Measurements from ENCODE around the gene SPATA31D3. TPM values are rescaled to one million over a fixed set of nuclear protein-coding genes. Genes with fewer than 3 reads are reported as not detected.

SPATA31D3 gene
- total and polyA plus RNA-seq, 2 donors (not counting 1 experiment from before 2014, with no cell fraction given) = not detected

DNA sequence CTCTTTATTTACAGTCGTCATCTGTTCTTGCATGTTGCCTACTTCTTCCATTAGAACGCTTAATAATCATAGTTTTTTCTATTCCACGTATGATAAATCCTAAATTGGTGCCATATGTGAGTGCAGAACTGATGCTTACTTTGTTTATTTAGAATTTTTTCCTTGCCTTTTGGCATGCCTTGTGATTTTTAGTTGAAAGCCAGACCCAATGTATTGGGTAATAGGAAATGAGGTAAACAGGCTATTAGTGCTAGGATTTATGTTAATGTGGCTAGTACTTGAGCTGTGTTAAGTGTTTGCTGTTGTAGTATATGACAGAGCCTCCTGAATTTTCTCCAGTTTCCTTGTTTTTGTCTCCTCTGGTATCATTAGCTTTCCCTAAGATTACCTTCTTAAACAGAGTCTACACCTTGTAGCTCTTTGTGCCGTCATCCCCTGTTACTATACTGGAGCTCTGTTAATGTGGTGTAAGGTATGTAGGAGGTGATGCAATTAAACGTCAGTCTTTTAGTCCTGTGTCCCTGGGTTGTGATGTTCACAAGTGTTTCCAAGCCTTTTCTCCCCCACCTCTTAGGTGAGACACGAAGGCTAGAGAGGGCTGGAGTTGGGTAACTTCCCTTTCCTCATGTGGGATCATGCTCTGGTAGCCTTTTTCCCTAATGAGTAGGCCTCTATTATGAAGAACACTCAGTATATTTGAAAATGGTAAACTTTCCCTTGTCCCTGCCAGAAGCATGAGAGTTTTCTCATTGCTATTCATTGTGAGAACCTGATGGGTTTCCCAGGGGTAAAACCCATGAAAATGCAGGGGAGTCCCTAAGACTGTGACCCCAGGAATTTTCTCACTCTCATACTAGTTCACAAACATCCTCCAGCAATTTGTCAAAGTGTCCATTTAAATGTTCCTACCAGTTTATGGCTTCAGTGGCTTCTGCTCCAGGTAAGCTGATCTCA, 21.2 kb downstream of the SPATA31D3 start:
- no peak overlapping the region for H3K4me2 ChIP-seq (replicated peaks; ENCODE audit: low read depth, low read length, poor library complexity, severe bottlenecking)
- no peaks in the 10 kb centered on the region for H3K27me3 ChIP-seq (replicated peaks in 1 of 4; ENCODE audit: control extremely low read depth in 1 of 4, control insufficient read depth in 3 of 4, insufficient read depth in 4 of 4, low read length in 3 of 4)
- Mint-ChIP-seq H3K27ac (no peak overlapping the region), H3K9me3 (ENCODE audit: insufficient read depth) (no peaks in the 10 kb centered on the region), H3K27me3 (no peaks in the 10 kb centered on the region), H3K4me3 (no peak overlapping the region), H3K4me1 (no peaks in the 10 kb centered on the region)
- TF ChIP-seq, protein P1, sequence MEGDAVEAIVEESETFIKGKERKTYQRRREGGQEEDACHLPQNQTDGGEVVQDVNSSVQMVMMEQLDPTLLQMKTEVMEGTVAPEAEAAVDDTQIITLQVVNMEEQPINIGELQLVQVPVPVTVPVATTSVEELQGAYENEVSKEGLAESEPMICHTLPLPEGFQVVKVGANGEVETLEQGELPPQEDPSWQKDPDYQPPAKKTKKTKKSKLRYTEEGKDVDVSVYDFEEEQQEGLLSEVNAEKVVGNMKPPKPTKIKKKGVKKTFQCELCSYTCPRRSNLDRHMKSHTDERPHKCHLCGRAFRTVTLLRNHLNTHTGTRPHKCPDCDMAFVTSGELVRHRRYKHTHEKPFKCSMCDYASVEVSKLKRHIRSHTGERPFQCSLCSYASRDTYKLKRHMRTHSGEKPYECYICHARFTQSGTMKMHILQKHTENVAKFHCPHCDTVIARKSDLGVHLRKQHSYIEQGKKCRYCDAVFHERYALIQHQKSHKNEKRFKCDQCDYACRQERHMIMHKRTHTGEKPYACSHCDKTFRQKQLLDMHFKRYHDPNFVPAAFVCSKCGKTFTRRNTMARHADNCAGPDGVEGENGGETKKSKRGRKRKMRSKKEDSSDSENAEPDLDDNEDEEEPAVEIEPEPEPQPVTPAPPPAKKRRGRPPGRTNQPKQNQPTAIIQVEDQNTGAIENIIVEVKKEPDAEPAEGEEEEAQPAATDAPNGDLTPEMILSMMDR (IDR thresholded peaks at IDR 0.05) = no peak
- TF ChIP-seq EZH2 (IDR thresholded peaks at IDR 0.05; ENCODE audit: borderline replicate concordance, insufficient read depth, low read depth, low read length, poor library complexity, severe bottlenecking) = no peak
- H3K9me3 ChIP-seq (ENCODE audit: control extremely low read depth in 1 of 3, control insufficient read depth in 2 of 3, insufficient read depth in 1 of 3, low read length in 2 of 3) = peaks cover 0 to 7% (median 0%) of the 10 kb centered on the region in 3 donors
- no peaks in the 10 kb centered on the region for H3K4me1 ChIP-seq (ENCODE audit: control insufficient read depth in 2 of 2, insufficient read depth in 2 of 2, low read length in 2 of 2)
- H2AFZ ChIP-seq (ENCODE audit: insufficient read depth, low read depth, low read length, poor library complexity, severe bottlenecking) = no peak overlapping the region
- ATAC-seq (ENCODE audit: low read depth) = no peak
- no peaks in the 10 kb centered on the region for H3K79me2 ChIP-seq (ENCODE audit: control insufficient read depth, insufficient read depth, low read length)
- DNase-seq = no peak
- H3K27ac ChIP-seq (ENCODE audit: low read length in 2 of 2) = no peak overlapping the region
- H3K36me3 ChIP-seq (replicated peaks in 1 of 2; ENCODE audit: control extremely low read depth in 1 of 2, control insufficient read depth in 1 of 2, extremely low read depth in 1 of 2, insufficient read depth in 2 of 2, low read length in 1 of 2) = no peaks in the 10 kb centered on the region
- H3K4me3 ChIP-seq (ENCODE audit: control extremely low read depth in 1 of 5, extremely low read depth in 1 of 5, insufficient read depth in 1 of 5, low read depth in 2 of 5, low read length in 4 of 5) = no peak overlapping the region
- no peak overlapping the region for H3K9ac ChIP-seq (ENCODE audit: low read length)
- CTCF ChIA-PET = interaction anchor here (0.5 kb wide), 1 partner anchor 130 kb away, joined by 3 read pairs; no protein-coding TSS in a partner anchor
- intact Hi-C loops (cut with micrococcal nuclease) = no loop called here
- H4K20me1 ChIP-seq (ENCODE audit: control insufficient read depth, insufficient read depth, low read length, poor library complexity, severe bottlenecking) = no peaks in the 10 kb centered on the region
- POLR2A ChIA-PET = no interaction called here
- no CpG with 5 or more reads among the region's 6 CpGs for WGBS (ENCODE audit: insufficient coverage)

DNA sequence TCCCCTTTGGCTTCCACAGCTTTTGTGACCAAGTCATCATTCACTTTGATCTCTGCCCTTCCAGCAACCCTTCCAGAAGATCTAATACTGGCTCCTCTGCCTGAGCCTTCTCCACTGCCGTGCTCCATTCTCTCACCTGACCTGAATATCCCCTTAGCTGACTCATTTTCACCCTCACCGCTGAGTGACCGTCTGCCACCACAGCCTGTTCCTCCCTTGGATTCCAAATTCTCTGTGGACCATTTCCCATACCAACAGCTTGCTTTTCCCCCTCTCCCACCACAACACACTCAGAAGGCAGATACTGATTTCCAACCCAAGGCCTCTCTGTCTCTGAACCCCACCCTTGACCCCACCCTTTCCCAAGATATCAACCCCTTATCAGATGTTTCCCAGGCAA, 24.7 kb downstream of the SPATA31D3 start:
- Histone ChIP-seq H3K27ac (ENCODE audit: low read length in 2 of 2) (no peak overlapping the region), H3K79me2 (ENCODE audit: control insufficient read depth, insufficient read depth, low read length) (no peaks in the 10 kb centered on the region), H3K9ac (ENCODE audit: low read length) (no peak overlapping the region), H3K27me3 (replicated peaks in 1 of 4; ENCODE audit: control extremely low read depth in 1 of 4, control insufficient read depth in 3 of 4, insufficient read depth in 4 of 4, low read length in 3 of 4) (no peaks in the 10 kb centered on the region), H3K36me3 (replicated peaks in 1 of 2; ENCODE audit: control extremely low read depth in 1 of 2, control insufficient read depth in 1 of 2, extremely low read depth in 1 of 2, insufficient read depth in 2 of 2, low read length in 1 of 2) (no peaks in the 10 kb centered on the region), H3K4me2 (replicated peaks; ENCODE audit: low read depth, low read length, poor library complexity, severe bottlenecking) (no peak overlapping the region), H3K4me1 (ENCODE audit: control insufficient read depth in 2 of 2, insufficient read depth in 2 of 2, low read length in 2 of 2) (no peaks in the 10 kb centered on the region), H2AFZ (ENCODE audit: insufficient read depth, low read depth, low read length, poor library complexity, severe bottlenecking) (no peak overlapping the region), H3K9me3 (ENCODE audit: control extremely low read depth in 1 of 3, control insufficient read depth in 2 of 3, insufficient read depth in 1 of 3, low read length in 2 of 3) (peaks cover 0 to 7% (median 0%) of the 10 kb centered on the region in 3 donors), H3K4me3 (ENCODE audit: control extremely low read depth in 1 of 5, extremely low read depth in 1 of 5, insufficient read depth in 1 of 5, low read depth in 2 of 5, low read length in 4 of 5) (no peak overlapping the region), H4K20me1 (ENCODE audit: control insufficient read depth, insufficient read depth, low read length, poor library complexity, severe bottlenecking) (no peaks in the 10 kb centered on the region)
- no peaks in the 10 kb centered on the region for H3K4me1 Mint-ChIP-seq
- WGBS (ENCODE audit: insufficient coverage) = 97% methylated on average over 3 of the region's 3 CpGs
- H3K4me3 Mint-ChIP-seq = no peak overlapping the region
- TF ChIP-seq, protein P1 (IDR thresholded peaks at IDR 0.05) = no peak
- no peak for TF ChIP-seq EZH2 (IDR thresholded peaks at IDR 0.05; ENCODE audit: borderline replicate concordance, insufficient read depth, low read depth, low read length, poor library complexity, severe bottlenecking)
- no peaks in the 10 kb centered on the region for H3K9me3 Mint-ChIP-seq (ENCODE audit: insufficient read depth)
- H3K27ac Mint-ChIP-seq = no peak overlapping the region
- no peak for ATAC-seq (ENCODE audit: low read depth)
- H3K27me3 Mint-ChIP-seq = no peaks in the 10 kb centered on the region
- ChIA-PET POLR2A (no interaction called here), CTCF (no interaction called here)
- DNase-seq = no peak
- intact Hi-C loops (cut with micrococcal nuclease) = no loop called here

Measured in B cell (primary cell).